NCI-H82 treated with DMSO at 0.1 percent for 48 hours (cell line): ENCODE measurements around the gene TMTC1.
A peak's percentile ranks its signal among the peaks of the same experiment; 100 is the strongest.
"Not testable (repeated sequence)": the region's sequence is repeated elsewhere in the genome, so short reads cannot be mapped to it uniquely, and the experiment has no call there.

Experiments used
- DNase-seq: peaks from one replicate; lab custom pipeline; 2025; ENCODE audit not compliant: unreplicated experiment; lab: John Stamatoyannopoulos, UW

Gene TMTC1

DNA sequence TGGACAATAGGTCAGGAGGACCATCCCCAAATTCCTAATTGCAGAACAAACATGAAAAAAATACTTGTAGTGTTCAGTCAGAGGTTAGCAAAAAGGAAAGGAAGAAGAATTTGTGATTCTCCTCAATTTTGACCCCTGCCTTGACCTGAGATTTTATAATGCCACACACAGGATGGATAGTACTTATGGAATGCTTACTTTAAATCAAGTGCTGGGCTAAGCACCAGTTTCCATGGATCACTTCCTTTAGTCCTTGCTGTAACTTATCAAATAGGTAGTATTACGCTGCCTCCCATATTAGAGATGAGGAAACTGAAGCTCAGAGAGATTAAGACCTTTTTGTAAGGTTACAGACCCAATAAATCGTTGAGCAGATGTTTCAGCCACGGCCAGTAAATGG, 205.0 kb downstream of the TMTC1 start:
- DNase-seq: no peak

DNA sequence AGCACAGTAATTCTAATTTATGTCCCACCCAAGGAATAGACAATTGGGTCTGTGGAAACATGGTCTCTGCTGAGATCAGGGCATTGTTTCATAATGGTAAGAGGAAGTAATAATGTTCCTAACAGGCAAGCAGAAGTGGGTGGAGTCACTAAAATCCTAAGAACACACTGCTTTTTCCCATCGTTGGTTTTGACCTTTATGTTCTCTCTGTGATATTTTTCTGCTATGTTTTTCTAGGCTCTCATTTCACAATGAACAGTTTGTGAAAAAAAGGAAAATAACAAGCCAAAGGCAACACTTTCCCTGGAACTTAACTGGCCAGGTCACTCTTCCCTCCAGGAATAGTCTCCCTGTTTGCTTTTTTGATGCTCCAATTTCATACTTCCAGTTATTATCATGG, 205.7 kb downstream of the TMTC1 start:
- no peak for DNase-seq

GRCh38 chr12:29574500-29574899, 209.2 kb downstream of the TMTC1 start:
- DNase-seq: no peak

DNA sequence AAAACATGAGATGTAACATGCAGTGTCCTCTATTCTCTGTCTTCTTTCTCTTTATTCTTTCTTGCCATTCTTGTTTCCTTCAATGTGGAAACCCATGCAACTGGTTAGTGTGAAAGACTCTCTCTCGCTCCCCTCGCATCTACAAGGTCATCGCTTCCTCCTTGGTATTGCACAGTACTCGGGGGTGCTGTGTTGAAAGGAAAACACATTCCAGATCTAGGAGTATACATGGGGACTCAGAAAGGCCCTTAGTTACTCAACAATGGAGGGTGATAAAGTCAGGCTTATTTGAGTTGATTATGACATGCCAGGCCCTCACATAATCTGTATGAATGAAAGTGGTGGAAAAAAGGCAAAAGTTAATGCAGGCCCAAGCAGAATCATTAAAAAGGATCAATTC, 210.8 kb downstream of the TMTC1 start:
- DNase-seq: no peak

DNA sequence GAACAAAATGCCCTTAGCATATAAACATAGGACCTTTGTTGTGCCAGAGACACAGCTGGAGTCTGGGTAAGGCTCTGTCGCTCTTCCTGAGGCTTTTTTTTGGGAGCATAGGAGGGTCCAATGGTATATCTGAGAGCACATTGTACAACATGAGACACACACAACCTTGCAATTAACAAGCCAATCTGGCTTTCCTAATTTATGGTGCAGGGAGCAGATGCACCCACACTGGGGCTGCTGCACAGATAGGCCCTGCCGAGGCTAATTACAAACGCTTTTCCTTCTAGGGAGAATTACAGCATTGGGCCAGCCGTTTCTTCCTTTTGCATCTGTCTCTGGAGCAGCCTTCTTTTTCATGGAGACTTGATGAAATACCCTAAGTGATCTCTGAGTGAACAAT, 211.3 kb downstream of the TMTC1 start:
- DNase-seq: no peak

DNA sequence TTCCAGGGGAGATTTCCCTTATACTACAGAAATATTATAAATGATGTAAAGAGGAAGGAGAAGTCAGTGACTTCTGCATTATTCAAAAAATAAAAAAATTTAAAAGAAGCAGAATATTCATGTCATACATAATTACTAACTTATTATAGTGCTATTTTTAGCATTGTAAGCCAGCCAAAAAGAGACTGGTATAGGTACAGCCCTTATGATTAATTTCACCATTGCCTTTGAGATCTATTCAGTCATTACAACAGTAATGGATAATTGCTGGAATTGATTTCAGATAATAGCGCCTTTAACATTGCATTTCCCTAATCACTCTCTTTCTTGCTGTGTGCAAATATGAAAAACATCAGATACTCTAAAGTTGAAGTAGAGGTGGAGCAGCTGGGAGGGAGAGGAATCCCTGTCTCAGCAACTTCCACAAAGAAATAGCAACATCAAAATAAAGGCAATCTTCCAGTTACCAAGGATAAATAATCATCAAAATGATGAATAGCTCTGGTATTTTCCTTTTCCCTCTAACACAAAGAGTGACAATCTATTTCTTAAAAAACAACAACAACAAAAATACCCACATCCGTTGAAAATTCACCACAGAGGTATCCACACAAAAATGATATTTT, 214.5 kb downstream of the TMTC1 start:
- DNase-seq: no peak

- DNase-seq: no peak
Measured at GRCh38 chr12:29566441-29566840, 217.3 kb downstream of the TMTC1 start.

GRCh38 chr12:29565727-29566126, 218.0 kb downstream of the TMTC1 start:
- no peak for DNase-seq

DNA sequence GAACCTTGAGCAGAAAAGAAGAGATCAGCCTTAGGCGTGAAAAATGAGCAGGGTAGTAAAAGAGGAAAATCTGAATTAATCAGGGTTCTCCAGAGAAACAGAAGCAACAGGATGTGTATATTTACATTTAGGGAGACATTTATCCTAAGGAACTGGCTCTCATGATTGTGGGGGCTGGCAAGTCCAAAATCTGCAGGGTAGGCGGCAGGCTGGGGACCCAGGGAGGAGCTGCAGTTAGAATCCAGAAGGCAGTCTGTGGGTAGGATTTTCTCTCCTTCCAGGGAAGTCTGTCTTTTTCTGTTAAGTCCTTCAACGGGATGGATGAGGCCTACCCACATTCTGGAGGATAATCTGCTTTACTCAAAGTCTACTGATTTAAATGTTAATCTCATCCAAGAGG, 218.8 kb downstream of the TMTC1 start:
- no peak for DNase-seq

GRCh38 chr12:29563636-29564035, 220.1 kb downstream of the TMTC1 start:
- no peak for DNase-seq

- no peak for DNase-seq
Measured at GRCh38 chr12:29563071-29563470, 220.7 kb downstream of the TMTC1 start.

DNA sequence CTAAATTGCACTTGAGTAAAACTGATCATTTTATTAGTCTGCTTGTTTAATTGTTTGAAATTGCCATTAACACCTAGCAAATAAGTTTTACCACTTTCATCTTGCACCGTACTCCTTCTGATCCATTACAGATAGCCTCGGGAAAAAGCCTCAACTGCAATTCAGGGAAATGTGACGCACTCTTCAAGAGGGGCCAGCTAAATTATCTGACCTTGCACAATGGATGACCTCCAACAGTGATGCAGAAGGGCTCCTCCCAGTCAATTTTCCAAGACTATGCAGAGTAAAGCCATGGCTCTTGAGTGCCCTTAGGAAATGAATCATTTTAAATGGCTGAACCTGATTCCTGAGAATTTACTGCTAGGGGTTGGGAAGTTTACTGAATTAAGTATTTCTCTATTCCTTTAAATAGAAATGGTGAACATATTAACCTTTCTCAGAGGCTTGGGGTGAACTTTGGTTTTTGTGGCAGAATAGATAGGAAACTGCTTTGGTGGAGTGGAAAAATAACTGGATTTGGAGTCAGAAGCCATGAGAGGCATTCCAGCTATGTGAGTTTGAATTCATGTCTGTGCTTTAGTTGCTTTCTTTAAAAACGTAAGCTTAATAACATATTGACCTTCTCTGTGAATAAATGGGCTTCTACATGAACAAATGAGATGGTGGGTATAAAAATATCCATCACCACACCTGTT, 221.5 kb downstream of the TMTC1 start:
- no peak for DNase-seq

DNA sequence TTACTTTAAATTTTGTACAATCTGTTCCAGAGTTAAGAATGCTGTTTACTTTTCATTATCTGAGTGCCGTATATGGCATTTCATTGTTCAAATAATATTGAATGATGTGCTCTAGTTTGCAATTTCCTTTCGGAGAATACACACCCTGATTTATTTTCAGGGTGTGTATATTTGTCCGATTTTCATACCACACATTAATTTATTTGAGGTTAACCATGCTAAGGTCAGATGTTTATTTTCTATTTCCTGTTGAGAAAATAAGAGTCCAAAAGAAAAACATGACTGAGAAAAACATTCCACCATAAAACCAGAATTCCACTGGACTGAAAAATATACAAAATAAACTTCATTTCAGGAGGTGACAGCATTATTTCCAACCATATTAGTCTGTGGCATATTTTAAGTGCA, 222.1 kb downstream of the TMTC1 start:
- DNase-seq: no peak

DNA sequence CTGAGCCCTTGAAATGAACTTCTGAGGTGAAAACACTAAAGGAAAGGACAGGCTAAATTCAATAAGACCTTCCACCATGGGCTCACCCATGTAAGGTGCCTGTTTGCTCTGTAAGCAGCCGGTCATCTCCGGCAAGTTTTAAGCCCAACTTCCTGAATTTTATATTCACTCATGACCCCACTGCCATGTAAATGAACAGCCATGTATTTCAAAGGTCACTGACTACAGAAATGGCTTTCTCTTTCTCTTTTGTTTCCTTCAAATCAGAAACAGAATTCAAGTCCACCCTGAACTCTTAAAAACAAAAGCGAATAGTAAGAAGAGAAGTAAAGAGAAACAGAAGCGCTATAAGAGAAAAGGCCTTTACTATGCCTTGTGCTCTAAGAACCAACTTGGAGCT, 224.5 kb downstream of the TMTC1 start:
- DNase-seq: no peak

GRCh38 chr12:29556363-29556762, 227.4 kb downstream of the TMTC1 start:
- DNase-seq: no peak

- DNase-seq: not testable (repeated sequence)
Measured at GRCh38 chr12:29555451-29555850, 228.3 kb downstream of the TMTC1 start.

DNA sequence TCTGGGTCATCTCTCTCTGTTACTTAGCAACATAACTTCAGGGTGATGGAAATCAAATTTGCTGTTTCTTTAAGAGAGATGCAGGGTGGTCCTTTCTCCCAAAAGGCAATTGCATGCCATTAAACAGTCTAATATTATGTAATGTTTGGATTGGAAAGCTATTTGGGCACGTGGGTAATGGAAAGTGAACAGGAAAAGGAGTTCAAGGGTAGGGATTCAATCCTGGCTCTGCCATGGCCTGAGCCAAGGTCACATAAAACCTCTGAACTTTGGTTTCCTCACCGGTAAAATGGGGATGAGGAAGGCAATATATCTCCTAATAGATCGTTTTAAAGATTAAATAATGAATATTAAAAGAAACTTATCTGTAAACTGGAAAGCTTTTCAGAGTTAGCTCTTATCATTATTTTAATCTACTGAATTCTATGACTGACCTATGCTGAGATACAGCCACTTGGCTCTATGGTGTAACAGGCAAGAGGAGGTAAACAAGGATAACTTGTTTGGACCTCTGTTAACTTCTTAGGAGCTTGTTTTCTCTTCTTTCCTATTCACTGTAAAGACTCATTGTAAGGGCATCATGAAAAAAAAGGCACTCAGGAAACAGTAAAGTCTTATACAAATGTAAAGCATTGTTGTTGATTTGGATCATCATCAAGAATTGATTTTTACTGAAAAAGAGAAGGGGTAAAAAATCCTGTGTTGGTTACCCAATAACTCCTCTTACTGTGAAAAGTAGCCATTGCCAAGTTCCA, 230.6 kb downstream of the TMTC1 start:
- no peak for DNase-seq

DNA sequence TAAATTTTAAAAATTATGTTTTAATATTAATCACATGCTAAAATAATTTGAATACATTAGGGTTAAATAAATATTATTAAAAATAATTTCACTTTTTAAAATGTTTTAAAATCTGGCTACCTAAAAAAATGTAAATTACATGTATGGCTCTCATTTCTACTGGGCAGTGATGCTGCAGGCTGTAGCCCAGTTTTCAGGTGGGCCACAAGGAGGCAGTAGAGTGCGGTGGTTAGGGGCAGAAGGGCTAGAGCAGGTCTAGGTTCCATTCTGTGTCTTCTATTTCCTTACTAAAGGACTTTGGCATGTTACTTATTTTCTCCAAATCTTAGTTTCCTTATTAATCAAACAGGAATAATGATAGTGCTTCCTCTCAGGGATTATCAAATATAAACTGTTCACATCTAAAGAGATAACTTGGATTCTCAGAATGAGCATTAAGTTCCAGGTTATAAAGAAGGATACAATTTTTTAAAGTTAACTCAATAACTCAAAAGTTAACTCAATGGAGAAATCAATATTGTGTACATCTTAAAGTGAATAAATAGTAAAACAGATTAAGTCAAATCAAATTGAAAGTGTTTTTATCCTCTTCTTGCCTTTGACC, 231.3 kb downstream of the TMTC1 start:
- peak; percentile 42 for DNase-seq

- DNase-seq: no peak
Measured at GRCh38 chr12:29551812-29552211, 231.9 kb downstream of the TMTC1 start.

GRCh38 chr12:29547864-29548263, 235.9 kb downstream of the TMTC1 start:
- no peak for DNase-seq

- DNase-seq: no peak
Measured at GRCh38 chr12:29547151-29547632, 236.6 kb downstream of the TMTC1 start.

- no peak for DNase-seq
Measured at GRCh38 chr12:29546000-29546399, 237.7 kb downstream of the TMTC1 start.
